GM18508 (cell line): ENCODE measurements around the gene NRXN3.

Experiments used
- ATAC-seq: cut with Tn5 transposase; IDR thresholded peaks from one replicate; pipeline ENCODE4 v1.9.1; 2021; ENCODE audit warnings: moderate number of reproducible peaks; ENCODE audit not compliant: insufficient read depth, unreplicated experiment

Gene NRXN3

DNA sequence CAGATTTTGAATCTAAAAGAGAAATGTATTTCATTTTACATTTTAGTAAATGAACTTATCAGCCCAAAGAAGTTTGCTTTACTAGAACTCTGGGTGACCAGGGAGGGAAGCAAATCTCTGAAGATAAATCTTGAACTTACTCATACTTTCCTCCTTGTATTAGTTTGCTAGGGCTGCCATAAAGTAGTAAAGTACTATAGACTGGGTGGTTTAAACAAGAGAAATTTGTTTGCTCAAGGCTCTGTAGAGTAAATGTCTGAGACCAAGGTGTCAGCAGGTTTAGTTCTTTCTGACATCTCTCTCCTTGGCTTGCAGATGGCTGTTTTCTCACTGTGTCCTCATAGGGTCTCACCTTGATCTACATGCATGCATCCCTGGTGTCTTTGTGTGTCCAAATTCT lies 1115.1 kb downstream of the NRXN3 start:
- no peak for ATAC-seq

DNA sequence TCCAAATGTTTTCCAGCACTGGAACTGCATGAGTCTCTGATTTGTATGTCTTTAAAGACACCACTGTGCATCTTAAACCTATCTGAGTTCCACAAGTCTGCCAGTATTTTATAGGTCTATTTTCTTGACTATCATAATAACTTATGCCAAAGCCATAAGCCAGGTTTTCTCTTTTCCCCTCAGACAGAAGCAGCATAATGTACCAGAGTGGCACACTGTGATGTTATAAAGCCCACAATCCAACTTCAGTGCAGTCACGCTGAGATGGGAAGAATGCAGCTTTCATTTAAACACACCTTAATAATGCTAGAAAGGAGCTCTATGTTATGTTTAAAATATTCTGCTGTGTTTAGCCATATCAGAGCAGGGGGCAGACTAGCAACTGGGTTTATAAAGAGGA lies 1117.8 kb downstream of the NRXN3 start:
- ATAC-seq, result no peak

DNA sequence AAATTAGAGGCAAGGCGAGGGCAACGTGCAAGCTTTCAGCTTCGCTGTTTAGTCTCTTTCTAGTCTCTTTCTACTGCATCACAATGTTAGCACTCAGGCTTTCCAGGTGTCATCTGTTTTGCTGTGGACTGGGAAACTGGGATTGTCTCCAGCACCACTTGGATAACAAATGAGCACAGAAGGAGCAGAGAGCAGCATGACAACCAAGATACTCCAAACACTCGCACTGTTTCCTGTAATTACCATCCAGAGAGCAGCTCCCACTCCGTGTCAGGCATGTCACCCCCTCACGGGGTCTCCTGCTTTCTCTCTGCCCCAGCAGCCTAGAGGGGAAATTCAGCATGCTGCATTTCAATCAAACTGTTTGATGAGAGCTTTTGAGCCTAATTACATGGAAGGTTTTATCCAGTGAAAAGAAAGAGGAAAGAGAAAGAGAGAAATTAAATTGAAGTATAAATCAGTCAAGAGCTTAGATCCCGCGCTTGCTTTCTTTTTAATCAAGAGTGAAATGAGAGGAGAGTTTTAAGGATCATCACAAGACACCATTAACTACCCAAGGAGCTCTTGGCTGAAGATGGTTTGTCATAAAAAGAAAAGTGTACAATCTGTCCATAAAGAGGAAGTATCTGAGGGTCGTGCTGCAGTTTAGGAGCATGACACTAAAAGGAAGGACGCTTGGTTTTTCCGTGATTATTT lies 1123.5 kb downstream of the NRXN3 start:
- ATAC-seq, result no peak

DNA sequence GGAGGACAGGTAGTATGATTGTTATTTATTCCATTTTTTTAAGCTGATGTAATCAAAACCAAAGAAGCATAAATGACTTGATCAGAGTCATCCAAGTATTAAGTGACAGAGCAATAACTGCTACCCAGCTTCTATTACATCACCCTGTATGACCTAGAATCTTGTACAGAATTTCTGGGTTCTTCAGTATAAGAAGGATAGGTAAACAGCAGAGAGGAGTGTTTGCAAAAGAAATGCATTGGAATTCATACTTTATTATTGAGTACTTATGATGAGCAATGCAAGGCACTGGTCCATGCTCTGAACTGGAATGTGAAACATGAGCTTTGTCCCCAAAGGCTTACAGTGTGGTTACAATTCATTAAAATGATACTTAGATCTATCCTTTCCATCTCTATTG lies 1124.3 kb downstream of the NRXN3 start:
- ATAC-seq, result no peak

DNA sequence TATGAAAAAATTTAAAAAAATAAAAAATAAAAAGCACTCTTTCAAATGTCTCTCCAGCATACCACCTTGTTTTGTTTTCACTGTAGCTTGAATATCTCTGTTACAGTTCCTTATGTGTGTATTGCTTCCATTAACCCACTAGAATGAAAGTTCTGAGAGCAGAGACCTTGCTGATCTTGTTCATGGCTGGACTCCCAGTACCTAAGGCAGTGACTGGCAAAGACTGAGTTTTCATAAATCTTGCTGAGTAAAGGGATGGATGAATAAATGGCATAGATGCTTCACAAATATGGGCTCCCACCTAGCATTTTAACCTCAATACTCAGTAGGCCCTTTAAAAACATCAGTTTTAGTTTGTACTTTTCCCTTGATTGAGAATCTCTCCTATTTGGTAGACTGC lies 1125.2 kb downstream of the NRXN3 start:
- no peak for ATAC-seq

DNA sequence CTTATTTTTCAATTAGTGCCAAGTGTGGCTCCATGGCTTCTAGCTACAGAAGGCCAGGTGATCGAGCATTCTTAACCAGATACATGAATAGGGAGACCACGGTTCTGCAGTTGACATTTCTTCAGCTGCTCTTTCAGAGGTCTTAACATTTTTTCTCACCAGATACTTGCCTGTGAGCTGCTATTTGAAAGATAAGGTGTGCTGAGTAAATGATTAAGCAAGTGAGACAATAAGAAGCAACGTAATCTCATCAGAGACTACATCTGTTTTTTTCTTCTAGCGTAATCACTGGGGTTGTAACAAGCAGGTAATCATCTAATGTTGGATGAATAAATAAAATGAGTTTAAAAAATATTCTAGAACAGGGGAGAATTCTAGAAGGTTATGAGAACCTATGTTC lies 1128.2 kb downstream of the NRXN3 start:
- ATAC-seq, result no peak

DNA sequence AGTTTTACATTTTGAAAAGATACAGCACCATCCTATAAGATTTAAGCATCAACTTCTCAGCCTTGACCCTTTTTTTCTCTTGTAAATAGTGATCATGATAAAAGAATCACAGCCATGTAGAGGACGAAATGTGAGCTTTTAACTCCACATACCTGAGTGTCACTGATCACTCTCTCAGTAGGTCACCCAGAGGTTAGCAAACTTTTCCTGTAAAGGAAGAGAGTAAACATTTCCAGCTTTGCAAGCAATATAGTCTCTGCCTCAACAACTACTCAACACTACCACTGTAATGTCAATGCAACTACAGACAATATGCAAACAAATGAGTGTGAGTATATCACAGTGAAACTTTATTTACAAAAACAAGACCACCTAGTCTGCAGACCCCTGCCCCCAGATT lies 1129.0 kb downstream of the NRXN3 start:
- ATAC-seq, result no peak

DNA sequence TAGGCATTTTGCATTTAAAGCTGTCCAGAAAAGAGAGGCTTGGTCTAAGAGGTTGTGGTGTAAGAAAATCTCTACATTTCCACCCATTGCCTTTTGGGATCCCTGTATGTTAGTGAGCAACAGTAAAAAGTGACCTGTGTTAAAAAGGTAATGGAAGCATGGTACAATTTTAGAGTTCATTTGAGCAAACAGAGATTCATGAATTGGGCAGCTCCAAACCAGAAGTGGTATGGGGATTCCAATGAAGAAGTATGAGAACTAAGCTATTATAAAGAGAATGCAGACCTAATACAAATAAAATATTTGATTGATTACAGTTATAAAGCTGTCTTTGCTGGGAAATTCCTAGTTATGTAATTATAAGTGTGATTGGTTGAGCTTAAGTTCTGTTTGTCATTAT lies 1134.1 kb downstream of the NRXN3 start:
- no peak for ATAC-seq

DNA sequence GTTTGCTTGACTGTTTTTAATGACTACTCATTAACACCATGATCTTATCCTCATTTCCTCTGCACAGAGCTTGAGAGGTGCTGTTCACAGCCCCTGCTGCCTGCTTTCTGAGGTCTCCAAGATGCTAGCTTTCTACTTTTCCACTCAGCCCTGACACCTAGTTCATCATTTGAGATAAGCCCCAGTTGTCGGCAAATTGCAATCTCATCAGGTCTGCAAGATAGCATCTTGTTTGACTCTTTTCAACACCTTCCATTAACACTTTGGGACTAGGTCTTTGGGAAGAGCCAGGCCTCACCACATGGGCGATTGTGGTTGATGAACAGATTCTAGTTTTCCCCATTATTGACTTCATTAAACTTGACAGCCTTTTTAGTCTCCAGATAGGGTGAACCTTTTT lies 1136.4 kb downstream of the NRXN3 start:
- ATAC-seq, result no peak

DNA sequence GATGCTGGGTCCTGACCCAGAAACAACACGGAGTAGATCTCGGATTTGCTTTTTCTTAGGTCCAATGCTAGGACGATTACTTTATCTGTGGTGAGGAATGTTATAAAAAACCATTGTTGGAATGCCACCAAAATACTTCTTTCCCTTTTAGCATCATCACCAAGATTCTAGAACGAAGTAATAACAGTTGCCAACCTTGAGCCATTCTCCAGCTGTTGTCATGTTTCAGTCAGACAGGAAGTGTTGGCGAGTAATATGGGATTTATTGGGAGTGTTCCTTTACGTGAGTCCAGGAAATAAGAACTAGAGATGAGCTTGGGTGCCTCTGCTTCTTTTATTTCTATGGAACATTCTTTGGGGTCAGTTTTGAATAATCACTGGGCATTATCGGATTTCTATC lies 1148.2 kb downstream of the NRXN3 start:
- ATAC-seq, result no peak

DNA sequence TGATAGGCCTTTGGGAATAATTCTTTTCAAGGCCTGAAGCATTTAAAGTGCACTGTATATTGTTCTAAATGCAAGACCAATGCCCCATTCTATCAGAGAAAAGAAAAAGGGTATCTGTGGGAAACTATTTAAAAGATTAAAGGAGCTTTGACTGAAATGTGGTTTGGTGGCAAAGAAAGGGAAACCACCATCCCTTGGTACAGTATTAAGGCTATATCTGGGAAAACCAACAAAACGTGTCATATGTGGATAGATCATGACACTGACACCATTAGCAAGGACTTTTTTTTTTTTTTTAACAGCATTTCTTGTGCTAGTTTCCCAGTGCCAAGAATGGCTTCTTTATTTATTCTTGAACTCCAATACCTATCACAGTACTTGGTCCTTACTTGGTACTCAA lies 1150.4 kb downstream of the NRXN3 start:
- ATAC-seq, result no peak

DNA sequence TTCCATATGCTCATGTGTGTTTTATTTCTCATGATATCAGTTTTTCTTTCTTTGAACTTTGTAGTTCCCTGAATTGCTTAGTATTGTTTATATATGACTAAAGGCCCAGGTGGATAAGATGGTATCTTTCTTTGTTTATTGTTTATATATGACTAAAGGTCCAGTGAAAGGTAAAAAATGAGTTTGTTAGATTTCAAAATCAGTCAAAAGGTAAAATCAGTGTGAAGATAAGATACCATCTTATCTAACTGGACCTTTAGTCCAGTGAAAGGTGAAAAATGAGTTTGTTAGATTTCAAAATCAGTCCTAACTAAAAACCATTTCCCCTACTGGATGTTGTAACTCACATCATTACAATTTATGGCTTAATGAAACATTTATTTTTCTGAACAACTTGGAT lies 1150.9 kb downstream of the NRXN3 start:
- no peak for ATAC-seq

DNA sequence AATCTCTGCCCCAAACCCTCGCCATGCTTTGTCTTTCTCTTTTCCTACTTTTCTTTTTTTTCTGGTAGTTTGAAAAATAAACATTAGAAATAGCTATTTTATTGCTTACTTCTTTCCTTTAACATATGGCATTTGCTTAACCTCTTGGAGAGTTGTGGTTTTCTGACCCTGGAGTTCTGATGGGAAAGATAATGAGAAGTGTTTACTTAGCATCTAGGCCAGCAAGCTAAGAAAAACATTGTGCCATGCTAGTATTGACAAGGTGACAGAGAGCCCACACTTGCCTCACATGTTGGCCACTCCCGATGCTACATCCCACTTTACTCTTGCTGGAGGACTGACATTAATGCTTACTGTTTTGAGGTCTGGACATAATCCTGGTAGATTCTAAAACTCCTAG lies 1154.9 kb downstream of the NRXN3 start:
- no peak for ATAC-seq

DNA sequence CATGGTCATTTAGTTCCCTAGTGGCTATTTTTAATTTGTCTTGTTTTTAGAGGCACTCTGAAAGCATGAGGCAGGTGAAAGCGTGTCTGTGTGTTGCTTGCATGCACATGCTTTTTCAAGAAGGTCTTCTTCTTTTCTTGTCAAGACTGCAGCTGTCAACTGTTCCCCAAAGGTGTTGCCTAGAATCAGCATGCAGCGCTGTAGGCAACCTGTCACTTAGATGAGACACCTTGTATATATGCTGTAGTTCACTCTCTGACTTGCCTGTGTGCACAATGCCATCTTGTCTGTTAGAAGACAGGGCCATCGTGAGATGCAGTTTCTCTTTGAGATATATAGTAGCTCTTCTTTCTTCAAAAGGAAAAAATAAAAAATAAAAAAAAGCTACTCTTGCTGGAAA lies 1155.4 kb downstream of the NRXN3 start:
- no peak for ATAC-seq

DNA sequence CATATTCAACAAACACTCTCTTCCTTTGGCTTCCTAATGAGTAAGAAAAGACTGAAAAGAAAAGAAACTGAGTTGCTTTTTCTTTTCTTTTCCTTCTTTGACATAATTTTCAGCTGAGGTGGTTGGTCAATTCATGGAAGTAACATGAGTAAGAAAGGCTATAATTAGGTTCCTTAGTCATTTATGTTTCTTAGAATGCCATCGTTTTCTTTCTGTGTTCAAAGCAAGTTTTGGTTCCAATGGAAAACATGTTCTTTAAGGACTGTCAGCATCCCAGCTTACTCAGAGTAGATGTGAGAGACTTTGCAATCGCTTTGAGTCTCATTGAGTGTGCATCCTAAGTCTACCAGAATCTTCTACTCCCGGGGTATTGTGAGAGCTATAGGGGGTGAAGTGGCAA lies 1158.7 kb downstream of the NRXN3 start:
- ATAC-seq, result no peak

DNA sequence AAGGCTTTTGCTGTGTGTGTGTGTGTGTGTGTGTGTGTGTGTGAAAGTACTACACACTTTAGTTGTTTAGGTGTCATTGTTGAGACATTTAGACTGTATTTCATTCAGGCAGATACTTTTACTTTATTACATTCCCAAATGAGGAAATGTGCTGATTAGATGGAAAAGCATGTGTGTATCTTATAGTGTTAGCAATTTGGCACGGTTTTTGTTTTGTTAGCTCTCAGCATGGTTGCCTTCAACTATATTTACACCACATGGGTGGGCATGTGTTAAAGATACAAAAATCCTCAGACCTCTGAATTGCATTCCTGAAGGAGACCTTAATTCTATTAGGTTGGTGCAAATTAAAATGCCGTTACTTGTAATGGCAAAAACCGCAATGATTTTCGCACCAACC lies 1161.7 kb downstream of the NRXN3 start:
- no peak for ATAC-seq

DNA sequence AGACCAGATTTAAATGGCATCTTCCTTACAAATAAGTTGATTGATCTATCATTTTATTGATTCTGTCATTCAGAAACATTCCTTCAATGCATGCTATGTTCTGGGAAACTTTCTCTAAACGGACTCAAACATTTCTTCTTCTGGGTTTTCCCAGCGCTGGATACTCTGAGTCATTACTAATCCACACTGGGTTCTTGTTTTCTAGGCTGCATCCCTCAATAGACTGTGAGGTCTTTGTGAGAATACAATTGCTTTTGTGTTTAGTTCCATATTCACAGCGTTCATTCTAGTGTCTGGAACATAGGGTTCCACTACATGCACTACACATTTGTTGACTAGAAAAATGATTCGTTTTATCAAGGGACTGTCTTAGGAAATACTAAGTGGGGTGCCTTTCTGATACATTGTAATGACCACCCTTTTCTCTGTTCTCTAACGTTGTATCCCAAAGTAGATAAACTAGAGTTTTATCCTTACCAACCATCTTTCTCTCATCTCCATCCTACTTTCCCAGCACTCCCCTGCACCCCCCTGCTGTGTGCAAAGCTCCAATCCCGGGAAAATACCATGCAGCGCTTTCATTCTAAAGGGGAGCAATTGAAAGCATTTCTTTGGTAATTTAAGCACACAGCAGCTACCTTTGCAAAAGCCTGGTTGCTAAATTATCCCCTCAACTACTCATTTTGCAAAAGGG lies 1162.5 kb downstream of the NRXN3 start:
- no peak for ATAC-seq

DNA sequence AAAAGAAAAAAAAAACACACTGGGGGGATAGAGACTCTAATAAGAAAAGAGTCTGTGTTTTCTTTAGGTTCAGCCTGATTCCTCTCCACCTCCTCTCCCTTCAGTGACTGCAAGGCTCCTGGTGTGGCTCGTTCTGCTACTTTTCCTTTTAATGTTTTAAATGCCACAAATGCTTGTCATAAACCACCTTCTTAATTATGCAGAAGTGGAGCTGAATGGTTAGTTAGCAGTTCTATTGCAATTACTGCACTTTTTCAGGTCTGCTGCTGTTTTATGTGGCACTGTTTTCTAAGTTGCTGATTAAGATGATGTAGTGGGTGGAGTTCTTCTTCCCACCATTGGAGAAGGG lies 1163.0 kb downstream of the NRXN3 start:
- ATAC-seq, result no peak

DNA sequence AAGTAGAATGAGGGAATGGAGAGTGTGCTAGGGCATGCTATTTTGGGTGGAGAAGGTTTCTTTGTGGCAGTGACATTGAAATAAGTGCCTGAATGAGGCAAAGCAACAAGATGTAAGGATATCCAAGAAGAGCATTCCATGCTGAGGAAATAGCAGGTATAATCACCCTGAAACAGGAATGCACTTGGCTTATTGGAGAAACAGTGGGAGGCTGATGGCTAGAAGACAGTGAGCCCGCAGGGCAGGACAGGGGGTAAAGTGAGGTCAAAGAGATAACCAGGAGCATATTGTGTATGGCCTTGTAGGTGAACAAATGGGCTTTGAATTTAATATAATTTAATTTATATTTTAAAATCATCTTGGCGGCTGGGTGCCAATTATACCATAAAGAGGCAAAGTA lies 1164.1 kb downstream of the NRXN3 start:
- no peak for ATAC-seq

DNA sequence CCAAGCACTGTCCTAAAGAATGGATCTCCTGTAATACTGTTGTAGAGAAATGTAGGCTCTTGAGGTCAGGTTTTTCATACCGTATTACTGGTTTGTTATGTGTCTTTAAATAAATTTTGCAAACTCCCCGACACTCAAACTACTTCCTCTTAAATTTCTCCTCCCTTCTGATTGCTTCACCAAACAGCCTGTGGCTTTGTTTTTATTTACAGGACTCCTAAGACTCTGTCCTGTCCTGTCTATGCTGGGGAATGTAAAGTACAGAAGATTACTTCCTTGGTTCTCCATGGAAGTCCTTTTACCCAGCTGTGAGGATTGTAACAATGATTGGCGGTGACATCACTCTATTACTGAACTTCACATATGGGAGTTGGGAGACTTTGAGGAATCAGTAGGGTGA lies 1167.6 kb downstream of the NRXN3 start:
- no peak for ATAC-seq

DNA sequence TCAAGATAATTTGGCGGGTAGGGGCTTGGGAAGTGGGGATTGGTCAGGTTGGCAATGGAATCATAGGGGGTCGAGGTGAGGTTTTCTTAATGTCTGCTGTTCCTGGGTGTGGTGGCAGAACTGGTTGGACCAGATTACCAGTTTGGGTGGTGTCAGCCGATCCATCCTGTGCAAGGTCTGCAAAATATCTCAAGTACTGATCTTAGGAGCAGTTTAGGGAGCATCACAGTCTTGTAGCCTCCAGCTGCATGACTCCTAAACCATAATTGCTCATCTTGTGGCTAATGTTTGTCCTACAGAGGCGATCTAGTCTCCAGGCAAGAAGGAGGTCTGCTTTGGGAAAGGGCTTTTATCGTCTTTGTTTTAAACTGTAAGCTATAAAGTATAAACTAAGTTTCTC lies 1172.8 kb downstream of the NRXN3 start:
- no peak for ATAC-seq

DNA sequence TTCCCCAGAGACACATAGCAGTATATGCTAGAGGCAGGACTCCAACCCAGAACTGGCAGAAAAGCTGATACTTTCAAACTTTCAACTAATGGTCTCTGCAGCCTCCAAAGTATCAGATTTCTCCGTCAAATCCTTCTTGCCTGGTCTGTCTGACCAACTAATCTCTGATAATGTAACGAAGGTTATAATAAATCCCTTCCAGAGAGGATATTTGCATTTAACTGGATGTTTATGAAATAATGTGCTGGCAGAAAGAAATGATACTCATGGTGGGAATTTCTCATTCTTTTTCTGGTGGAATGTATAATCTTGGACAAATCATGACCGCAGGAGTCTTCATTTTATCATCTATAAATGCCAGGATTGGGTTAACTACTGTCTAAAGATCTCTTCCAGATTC lies 1180.8 kb downstream of the NRXN3 start:
- no peak for ATAC-seq
